ENCODE results near the gene OR2C1.

Gene OR2C1

GRCh38 chr16:3400779-3401688 is 45.3 kb downstream of the OR2C1 start, which contains the start of the genes ZNF174 and ZSCAN32:
Gene ZNF174 (plus strand): TSS chr16:3401215. CDS start chr16:3402005, 790 bp downstream.
Gene ZSCAN32 (minus strand): TSS chr16:3401004. CDS start chr16:3397557, 3,447 bp downstream.
- peak; percentile 98 for DNase-seq

- no peak for DNase-seq
These were observed 46.2 kb downstream of the OR2C1 start for GRCh38 chr16:3401719-3402397.
